SU-DHL-6 (cell line): Measurements from ENCODE around the gene CST9.

Source experiments
- H2AFZ ChIP-seq: fragments of 200-600 bp; sonication (generic); 2 replicates; pipeline ENCODE4 v1.6.1; 2014; ENCODE audit warnings: low read depth, mild to moderate bottlenecking, moderate library complexity, mixed read lengths, antibody characterized with exemption, low read length; ENCODE audit not compliant: severe bottlenecking
- H3F3A ChIP-seq: fragments of 200-600 bp; shearing (Covaris generic); 2 replicates; pipeline ENCODE4 v1.6.0; 2016; ENCODE audit warnings: antibody characterized with exemption, mild to moderate bottlenecking; ENCODE audit not compliant: insufficient read depth
- H3K27ac ChIP-seq: fragments of 200-600 bp; sonication (generic); 2 replicates; pipeline ENCODE4 v1.5.1; 2016; ENCODE audit warnings: low read depth, mild to moderate bottlenecking, low read length, moderate library complexity, mixed read lengths
- H3K27me3 ChIP-seq: fragments of 200-600 bp; sonication (generic), shearing (Covaris generic); 2 replicates; pipeline ENCODE4 v1.6.0; 2014; ENCODE audit warnings: mild to moderate bottlenecking, low read length
- H3K36me3 ChIP-seq: fragments of 200-600 bp; sonication (generic); 2 replicates; pipeline ENCODE4 v1.6.1; 2014; ENCODE audit warnings: mild to moderate bottlenecking, low read length, mixed read lengths
- H3K4me2 ChIP-seq: fragments of 300-600, 200-600 bp; shearing (Covaris generic), sonication (generic); 2 replicates; pipeline ENCODE4 v1.6.0; 2014; ENCODE audit warnings: low read length, low read depth, mild to moderate bottlenecking; ENCODE audit not compliant: poor library complexity, severe bottlenecking
- H3K4me3 ChIP-seq: fragments of 200-600 bp; sonication (generic); 2 replicates; pipeline ENCODE4 v1.5.1; 2014; ENCODE audit warnings: antibody characterized with exemption, low read length, mild to moderate bottlenecking, mixed read lengths; ENCODE audit not compliant: insufficient read depth, poor library complexity, severe bottlenecking
- H3K79me2 ChIP-seq: fragments of 200-600 bp; sonication (generic); 2 replicates; pipeline ENCODE4 v1.6.1; 2014; ENCODE audit warnings: mild to moderate bottlenecking, low read length, moderate library complexity; ENCODE audit not compliant: insufficient read depth
- H3K9ac ChIP-seq: fragments of 200-600 bp; sonication (generic); 2 replicates; pipeline ENCODE4 v1.7.0; 2014; ENCODE audit warnings: mild to moderate bottlenecking, low read length
- H3K9me2 ChIP-seq: fragments of 200-600 bp; sonication (generic); replicated peaks from 2 replicates; pipeline ENCODE4 v1.6.1; 2014; ENCODE audit warnings: low read length; ENCODE audit not compliant: insufficient read depth
- H3K9me3 ChIP-seq: fragments of 200-600 bp; sonication (generic); 2 replicates; pipeline ENCODE4 v1.6.1; 2014; ENCODE audit warnings: low read length, mixed read lengths; ENCODE audit not compliant: insufficient read depth
- H4K20me1 ChIP-seq: fragments of 200-600 bp; sonication (generic); 2 replicates; pipeline ENCODE4 v1.6.1; 2014; ENCODE audit warnings: low read depth, mild to moderate bottlenecking, antibody characterized with exemption, low read length, moderate library complexity, mixed read lengths
- CTCF ChIP-seq: fragments of 200-600 bp; sonication (generic); IDR thresholded peaks from one replicate; pipeline ENCODE4 v1.5.1; 2017; ENCODE audit warnings: antibody characterized with exemption, mild to moderate bottlenecking, low read length, moderate library complexity; ENCODE audit not compliant: insufficient read depth, poor library complexity, severe bottlenecking
- EZH2phosphoT487 ChIP-seq: fragments of 200-600 bp; sonication (generic), shearing (Covaris generic); conservative IDR thresholded peaks from 2 replicates; pipeline ENCODE4 v1.6.1; 2018; ENCODE audit warnings: mild to moderate bottlenecking, antibody characterized with exemption, low read length, moderate library complexity, mixed read lengths

Gene CST9

GRCh38 chr20:23625236-23625964 lies 19.7 kb upstream of the CST9 start:
- Histone ChIP-seq H3K79me2 (no peaks in the 10 kb centered on the region), H3K4me2 (no peak overlapping the region), H3K27ac (no peak overlapping the region), H3K9me3 (no peaks in the 10 kb centered on the region), H3K4me3 (no peak overlapping the region), H3K27me3 (no peaks in the 10 kb centered on the region), H4K20me1 (no peaks in the 10 kb centered on the region), H3F3A (no peaks in the 10 kb centered on the region), H2AFZ (no peak overlapping the region), H3K9me2 (no peaks in the 10 kb centered on the region), H3K36me3 (no peaks in the 10 kb centered on the region), H3K9ac (no peak overlapping the region)
- no peak for TF ChIP-seq CTCF
- no peak for TF ChIP-seq EZH2phosphoT487

GRCh38 chr20:23624324-23624691 lies 18.6 kb upstream of the CST9 start:
- Histone ChIP-seq H3K27me3 (no peaks in the 10 kb centered on the region), H3K4me3 (no peak overlapping the region), H3K27ac (no peak overlapping the region), H3K79me2 (no peaks in the 10 kb centered on the region), H3K9me3 (no peaks in the 10 kb centered on the region), H3K36me3 (no peaks in the 10 kb centered on the region), H3K4me2 (no peak overlapping the region), H3K9me2 (no peaks in the 10 kb centered on the region), H3F3A (no peaks in the 10 kb centered on the region), H3K9ac (no peak overlapping the region), H2AFZ (no peak overlapping the region), H4K20me1 (no peaks in the 10 kb centered on the region)
- TF ChIP-seq CTCF = no peak
- TF ChIP-seq EZH2phosphoT487 = no peak

GRCh38 chr20:23623666-23624323 lies 18.1 kb upstream of the CST9 start:
- no peak overlapping the region for H3K4me2 ChIP-seq
- no peak overlapping the region for H3K4me3 ChIP-seq
- no peaks in the 10 kb centered on the region for H3K79me2 ChIP-seq
- H2AFZ ChIP-seq = no peak overlapping the region
- H3K9ac ChIP-seq = no peak overlapping the region
- H3K9me3 ChIP-seq = no peaks in the 10 kb centered on the region
- no peak overlapping the region for H3K27ac ChIP-seq
- no peaks in the 10 kb centered on the region for H4K20me1 ChIP-seq
- H3K9me2 ChIP-seq = no peaks in the 10 kb centered on the region
- no peaks in the 10 kb centered on the region for H3F3A ChIP-seq
- no peaks in the 10 kb centered on the region for H3K27me3 ChIP-seq
- no peak for TF ChIP-seq EZH2phosphoT487
- no peak for TF ChIP-seq CTCF
- no peaks in the 10 kb centered on the region for H3K36me3 ChIP-seq
